HCT116 (cell line): ENCODE data around the gene ZSWIM5. TPM values are rescaled to one million over a fixed set of nuclear protein-coding genes. Genes with fewer than 3 reads are reported as not detected.

Experiments used
- ATAC-seq: fragments of 200-7000 bp; cut with Tn5 transposase; 2 replicates; pipeline ENCODE4 v1.9.1; 2020; ENCODE audit warnings: mild to moderate bottlenecking, moderate library complexity
- BruUV-seq: library from RNA; stranded (reverse); fragments of 400-500 nt; replicated peaks from 2 replicates; lab custom pipeline; 2021; lab: Mats Ljungman, UMichigan
- CTCF ChIA-PET: fragments of 300-600 bp; sonication (Branson Sonifier 250); formaldehyde crosslinking; loops from one replicate; lab custom pipeline; 2021; ENCODE audit warnings: antibody characterized with exemption; lab: Charles Lee
- POLR2A ChIA-PET: fragments of 300-600, 350-600 bp; sonication (Branson Sonifier 250); formaldehyde crosslinking; loops from one replicate; lab custom pipeline; 2021; ENCODE audit warnings: antibody characterized with exemption; lab: Charles Lee
- RAD21 ChIA-PET, 2 experiments: fragments of 300-600 bp; sonication (Branson Sonifier 250); formaldehyde crosslinking; loops; one replicate each; lab custom pipeline; 2023; ENCODE audit warnings: low total read pairs in 2 of 2; ENCODE audit not compliant: uncharacterized antibody in 2 of 2, unreplicated experiment in 2 of 2, low non-redundant PET in 1 of 2; lab: Charles Lee
- DNase-seq: peaks from one replicate; pipeline ENCODE4 v3.0.0-alpha.2; 2010; ENCODE audit warnings: low read depth, low spot score
- H2AFZ ChIP-seq: fragments of 200-600 bp; shearing (Covaris generic), sonication (generic); 2 replicates; pipeline ENCODE4 v1.6.1; 2017; ENCODE audit warnings: low read depth, mixed run types, mixed read lengths, antibody characterized with exemption, low read length; ENCODE audit not compliant: poor library complexity, severe bottlenecking
- H3K27ac ChIP-seq: 2 replicates; pipeline ENCODE4 v1.5.1; 2012; ENCODE audit warnings: low read depth, low read length
- H3K27me3 ChIP-seq: fragments of 200-600 bp; sonication (generic); 2 replicates; pipeline ENCODE4 v1.6.1; 2016; ENCODE audit warnings: mixed run types, low read length, mixed read lengths; ENCODE audit not compliant: insufficient read depth
- H3K36me3 ChIP-seq, 2 experiments: fragments of 200-500 bp in 1 of 2; fragments of 200-600 bp in 1 of 2; sonication (Bioruptor generic) in 1 of 2; sonication (generic) in 1 of 2; 2 replicates each; pipeline versions ENCODE4 v1.5.1 to v1.6.1; 2014 to 2016; ENCODE audit warnings: low read length in 2 of 2, inconsistent platforms in 1 of 2, mixed read lengths in 1 of 2, mixed run types in 1 of 2; ENCODE audit not compliant: insufficient read depth in 2 of 2, control insufficient read depth in 1 of 2
- H3K4me1 ChIP-seq, 2 experiments: fragments of 200-600 bp in 1 of 2; sonication (generic) in 1 of 2; 2 replicates each; pipeline versions ENCODE4 v1.5.1 to v1.6.1; 2012 to 2017; ENCODE audit warnings: low read length in 2 of 2, inconsistent platforms in 1 of 2, mild to moderate bottlenecking in 1 of 2, mixed read lengths in 1 of 2, mixed run types in 1 of 2, moderate library complexity in 1 of 2; ENCODE audit not compliant: insufficient read depth in 2 of 2, control insufficient read depth in 1 of 2
- H3K4me2 ChIP-seq: fragments of 200-600 bp; sonication (generic); 2 replicates; pipeline ENCODE4 v1.6.1; 2017; ENCODE audit warnings: mixed run types, low read length, mixed read lengths
- H3K4me3 ChIP-seq, 2 experiments: fragments of 200-600 bp in 1 of 2; sonication (generic) in 1 of 2; replicated peaks in 1 of 2; 2 replicates each; pipeline ENCODE4 v1.5.1; 2011 to 2016; ENCODE audit warnings: low read length in 2 of 2, control low read depth in 1 of 2, low read depth in 1 of 2, mild to moderate bottlenecking in 1 of 2, mixed read lengths in 1 of 2, mixed run types in 1 of 2
- H3K79me2 ChIP-seq: fragments of 200-600 bp; sonication (generic); 2 replicates; pipeline ENCODE4 v1.6.1; 2017; ENCODE audit warnings: mild to moderate bottlenecking, mixed run types, low read length, moderate library complexity, mixed read lengths; ENCODE audit not compliant: insufficient read depth
- H3K9ac ChIP-seq: fragments of 200-600 bp; sonication (generic); 2 replicates; pipeline ENCODE4 v1.6.1; 2016; ENCODE audit warnings: low read length, mixed read lengths
- H3K9me2 ChIP-seq: fragments of 200-600 bp; sonication (generic), shearing (Covaris generic); 2 replicates; pipeline ENCODE4 v1.6.1; 2017; ENCODE audit warnings: mixed run types, mild to moderate bottlenecking, moderate library complexity; ENCODE audit not compliant: insufficient read depth
- H3K9me3 ChIP-seq, 2 experiments: fragments of 200-500 bp in 1 of 2; fragments of 200-600 bp in 1 of 2; sonication (Bioruptor generic) in 1 of 2; sonication (generic) in 1 of 2; 2 replicates each; pipeline ENCODE4 v1.6.1; 2014 to 2017; ENCODE audit warnings: low read length in 2 of 2, mixed read lengths in 2 of 2, inconsistent platforms in 1 of 2, low read depth in 1 of 2, mild to moderate bottlenecking in 1 of 2, mixed run types in 1 of 2, moderate library complexity in 1 of 2; ENCODE audit not compliant: control insufficient read depth in 1 of 2, insufficient read depth in 1 of 2
- H4K20me1 ChIP-seq: fragments of 200-600 bp; sonication (generic), shearing (Covaris generic); 2 replicates; pipeline ENCODE4 v1.6.1; 2017; ENCODE audit warnings: mixed run types, mild to moderate bottlenecking, moderate library complexity; ENCODE audit not compliant: insufficient read depth
- CBX3 ChIP-seq: IDR thresholded peaks from 2 replicates; pipeline ENCODE4 v1.6.1; 2012; ENCODE audit warnings: low read depth
- EZH2 ChIP-seq: fragments of 200-600 bp; sonication (generic); IDR thresholded peaks from 2 replicates; pipeline ENCODE4 v1.6.1; 2017; ENCODE audit warnings: antibody characterized with exemption, mixed run types
- EZH2phosphoT487 ChIP-seq: fragments of 200-600 bp; IDR thresholded peaks from 2 replicates; pipeline ENCODE4 v1.6.1; 2018; ENCODE audit warnings: antibody characterized with exemption, borderline replicate concordance
- FOSL1 ChIP-seq: IDR thresholded peaks from 2 replicates; pipeline ENCODE4 v1.6.1; 2012; ENCODE audit warnings: low read depth
- POLR2A ChIP-seq: IDR thresholded peaks from 2 replicates; pipeline ENCODE4 v1.7.0; 2011; ENCODE audit warnings: borderline replicate concordance; ENCODE audit not compliant: insufficient read depth, insufficient read length; ENCODE audit errors: extremely low read depth
- RAD21 ChIP-seq: IDR thresholded peaks from 2 replicates; pipeline ENCODE4 v1.6.1; 2012; ENCODE audit warnings: low read depth, mild to moderate bottlenecking
- ZBTB33 ChIP-seq: IDR thresholded peaks from 2 replicates; pipeline ENCODE4 v1.6.1; 2011; ENCODE audit warnings: mild to moderate bottlenecking, low read length, moderate library complexity; ENCODE audit not compliant: insufficient replicate concordance; ENCODE audit errors: extremely low read depth
- intact Hi-C: fragments of 100-400 bp; cut with micrococcal nuclease; formaldehyde crosslinking; loops from 2 replicates; pipeline ENCODE4 v1.10.0; 2022
- total RNA-seq: library from RNA; stranded (reverse); gene quantifications from one replicate; pipeline ENCODE4 v1.2.1, GENCODE V29; 2021; ENCODE audit not compliant: unreplicated experiment

Gene ZSWIM5
- total RNA-seq, 1 experiment from 2014 or later: 1.1 TPM

GRCh38 chr1:45152126-45152525 lies 54.3 kb downstream of the ZSWIM5 start:
- Histone ChIP-seq H3K27ac (no peak overlapping the region), H4K20me1 (no peaks in the 10 kb centered on the region), H3K4me2 (no peak overlapping the region), H3K9me3 (no peaks in the 10 kb centered on the region), H3K9me2 (no peaks in the 10 kb centered on the region), H3K9ac (no peak overlapping the region), H3K27me3 (no peaks in the 10 kb centered on the region), H3K79me2 (no peaks in the 10 kb centered on the region), H3K36me3 (no peaks in the 10 kb centered on the region), H3K4me1 (no peaks in the 10 kb centered on the region), H2AFZ (no peak overlapping the region), H3K4me3 (no peak overlapping the region)
- CTCF ChIA-PET: no interaction called here
- intact Hi-C loops: no loop called here
- RAD21 ChIA-PET: no interaction called here
- POLR2A ChIA-PET: no interaction called here
- no TSS peak for BruUV-seq
- no peak for DNase-seq
- no peak for ATAC-seq
- TF ChIP-seq RAD21 (no peak), EZH2 (no peak), ZBTB33 (no peak), EZH2phosphoT487 (no peak), CBX3 (no peak)

GRCh38 chr1:45148209-45148825 lies 58.1 kb downstream of the ZSWIM5 start:
- RAD21 ChIA-PET: no interaction called here
- Histone ChIP-seq H3K4me2 (no peak overlapping the region), H3K9ac (no peak overlapping the region), H3K36me3 (no peaks in the 10 kb centered on the region), H4K20me1 (no peaks in the 10 kb centered on the region), H3K27me3 (no peaks in the 10 kb centered on the region), H3K79me2 (no peaks in the 10 kb centered on the region), H2AFZ (no peak overlapping the region), H3K9me3 (no peaks in the 10 kb centered on the region), H3K27ac (no peak overlapping the region), H3K9me2 (no peaks in the 10 kb centered on the region), H3K4me1 (no peaks in the 10 kb centered on the region), H3K4me3 (no peak overlapping the region)
- POLR2A ChIA-PET: no interaction called here
- CTCF ChIA-PET: no interaction called here
- TF ChIP-seq FOSL1 (no peak), POLR2A (no peak)
- BruUV-seq: no TSS peak
- no peak for DNase-seq
- intact Hi-C loops: no loop called here
- ATAC-seq: no peak
